GM18951 (cell line): ENCODE results near the gene RAI14.
"Not testable (repeated sequence)": the region's sequence is repeated elsewhere in the genome, so short reads cannot be mapped to it uniquely, and the experiment has no call there.

ENCODE experiments used
- POLR2A ChIP-seq: IDR thresholded peaks from 4 replicates; pipeline ENCODE4 v1.6.1; 2011; ENCODE audit warnings: mild to moderate bottlenecking; ENCODE audit not compliant: insufficient read length, insufficient read depth; ENCODE audit errors: extremely low read depth
- in situ Hi-C: fragments of 300-500 bp; cut with MboI; formaldehyde crosslinking; loops from one replicate; pipeline ENCODE4 v1.12.0; 2022; ENCODE audit warnings: low sequenced_read_pairs, mixed read lengths, inconsistent platforms; ENCODE audit not compliant: unreplicated experiment

Gene RAI14

DNA sequence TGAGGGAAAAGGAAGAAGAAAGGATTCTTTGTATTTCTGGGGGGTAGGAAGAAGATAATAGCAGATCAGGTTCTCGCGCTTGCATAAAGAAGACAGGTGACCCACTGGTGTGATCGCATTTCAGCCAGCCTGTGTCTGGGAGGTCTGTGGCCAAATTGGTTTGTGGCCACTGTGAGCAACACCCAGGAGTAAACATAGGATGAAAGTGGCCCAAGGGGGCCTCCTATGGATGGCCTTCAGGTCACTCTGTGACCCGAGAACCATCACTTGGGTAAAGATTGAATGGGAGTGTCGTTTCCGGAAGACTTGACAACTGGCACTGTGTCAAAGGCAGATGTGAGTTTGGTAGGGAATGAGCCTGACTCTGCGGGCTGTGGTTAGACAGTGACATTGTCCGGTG, 34.2 kb downstream of the RAI14 start:
- in situ Hi-C loops, result no loop called here
- TF ChIP-seq POLR2A, result no peak

DNA sequence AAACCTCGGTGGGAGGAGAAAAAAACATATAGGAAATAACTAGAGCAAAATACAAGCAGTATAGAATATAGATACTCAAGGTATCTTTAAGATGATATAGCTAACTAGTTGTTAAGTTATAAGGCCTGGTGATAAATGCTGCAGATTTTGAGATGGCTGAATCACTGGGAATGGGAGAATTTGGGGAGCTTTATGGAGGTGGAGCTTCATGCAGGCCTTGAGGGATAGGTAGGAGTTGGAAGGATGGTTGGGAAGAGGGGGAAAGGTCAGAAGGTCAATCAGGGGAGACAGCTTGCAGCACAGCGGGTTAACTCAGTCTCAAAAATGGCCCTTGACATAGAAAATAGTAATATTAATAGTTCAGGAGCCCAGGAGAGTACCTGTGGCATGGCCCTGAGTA, 34.8 kb downstream of the RAI14 start:
- in situ Hi-C loops, result no loop called here
- no peak for TF ChIP-seq POLR2A

DNA sequence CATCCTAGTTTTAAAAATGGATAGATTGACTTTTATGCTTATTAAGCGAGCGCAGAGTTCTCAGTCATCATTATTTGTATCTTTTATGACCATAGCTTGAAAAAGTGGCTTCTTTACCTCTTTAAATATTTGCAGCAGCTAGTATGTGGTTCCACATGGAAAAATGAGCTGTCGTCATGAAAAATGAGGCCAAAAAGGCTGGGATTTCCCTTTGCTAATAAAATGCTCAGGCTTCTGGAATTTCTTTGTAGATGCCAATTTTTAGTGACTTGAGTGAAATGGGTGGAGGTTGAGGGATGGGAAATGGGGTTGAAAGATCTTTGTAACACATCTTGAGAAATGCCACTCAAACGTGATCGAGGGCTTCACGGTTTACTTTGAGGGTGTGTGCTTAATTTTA, 35.2 kb downstream of the RAI14 start:
- no peak for TF ChIP-seq POLR2A
- in situ Hi-C loops, result no loop called here

DNA sequence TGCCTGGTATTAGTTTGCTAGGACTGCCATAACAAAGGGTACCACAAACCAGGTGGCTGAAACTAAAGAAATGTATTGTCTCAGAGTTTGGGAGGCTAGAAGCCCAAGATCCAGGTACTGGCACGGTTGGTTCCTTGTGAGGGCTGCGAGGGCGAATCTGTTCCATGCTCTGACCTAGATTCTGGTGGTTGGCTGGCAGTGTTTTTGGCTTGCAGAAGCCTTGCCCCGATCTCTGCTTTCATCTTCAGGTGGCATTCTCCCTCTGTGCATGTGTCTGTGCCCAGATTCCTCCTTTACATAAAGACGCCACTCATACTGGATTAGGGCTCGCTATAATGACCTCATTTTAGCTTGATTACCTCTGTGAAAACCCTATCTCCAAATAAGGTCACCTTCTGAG, 36.7 kb downstream of the RAI14 start:
- in situ Hi-C loops, result no loop called here
- no peak for TF ChIP-seq POLR2A

DNA sequence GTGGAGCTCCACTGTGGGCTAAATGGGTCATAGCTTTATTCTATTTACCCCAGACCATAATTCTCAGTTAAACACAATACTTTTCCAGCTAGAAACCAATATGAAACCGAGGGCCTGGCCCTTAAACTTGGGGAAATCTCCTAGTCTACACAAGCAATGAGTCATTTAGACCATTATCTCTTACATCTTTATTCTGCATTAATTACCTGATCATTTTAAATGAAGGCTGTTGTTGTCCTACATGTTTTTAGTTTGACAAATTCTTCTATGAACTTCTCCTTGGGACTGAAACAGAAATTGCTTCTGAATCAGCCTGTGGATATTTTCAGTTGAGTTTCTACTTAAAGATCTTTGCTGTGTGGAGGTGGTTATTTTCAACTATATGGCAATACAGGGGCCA, 37.9 kb downstream of the RAI14 start:
- no peak for TF ChIP-seq POLR2A
- in situ Hi-C loops, result no loop called here

DNA sequence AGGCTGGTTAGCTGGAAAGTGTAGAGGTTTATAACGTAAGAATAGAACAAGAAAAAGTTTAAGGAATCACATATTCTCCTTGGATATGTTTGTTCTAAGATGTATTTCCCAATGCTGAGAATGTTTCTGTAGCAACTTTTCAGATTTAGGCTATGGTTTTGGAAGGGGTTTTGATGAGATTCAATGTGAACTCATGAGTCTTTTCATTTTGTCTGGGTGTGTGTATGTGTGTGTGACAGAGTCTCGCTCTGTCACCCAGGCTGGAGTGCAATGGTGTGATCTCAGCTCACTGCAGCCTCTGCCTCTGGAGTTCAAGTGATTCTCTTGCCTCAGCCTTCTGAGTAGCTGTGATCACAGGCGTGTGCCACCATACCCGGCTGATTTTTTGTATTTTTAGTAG, 38.6 kb downstream of the RAI14 start:
- in situ Hi-C loops, result no loop called here
- TF ChIP-seq POLR2A, result no peak

DNA sequence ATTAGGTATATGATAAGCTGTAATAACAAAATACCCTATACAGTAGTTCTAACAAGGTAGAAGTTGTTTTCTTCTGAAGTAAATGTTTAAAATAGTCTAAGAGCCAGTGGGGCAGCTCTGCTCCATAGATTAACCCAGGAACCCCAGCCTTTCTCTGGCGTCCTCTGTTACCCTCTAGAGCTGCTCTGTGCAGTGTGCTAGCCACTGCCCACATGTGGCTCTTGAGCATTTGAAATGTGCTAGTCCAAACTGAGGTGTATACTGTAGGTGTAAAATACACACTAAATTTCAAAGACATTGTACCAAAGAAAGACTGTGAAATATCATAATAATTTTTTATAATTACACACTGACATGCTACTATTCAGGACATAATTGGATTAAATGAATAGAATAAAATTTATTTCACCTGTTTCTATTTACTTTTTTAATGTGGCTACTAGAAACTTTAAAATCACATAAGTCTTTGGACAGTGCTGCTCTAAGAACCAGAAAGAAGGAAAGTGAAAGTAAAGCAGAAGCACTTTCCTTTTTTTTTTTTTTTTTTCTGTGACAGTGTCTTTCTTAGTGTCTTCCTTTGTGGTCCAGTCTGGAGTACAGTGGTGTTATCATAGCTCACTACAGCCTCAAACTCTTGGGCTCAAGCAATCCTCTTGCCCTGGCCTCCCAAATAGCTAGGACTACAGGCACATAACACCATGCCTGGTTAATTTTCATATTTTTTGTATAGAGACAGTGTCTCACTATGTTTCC, 39.3 kb downstream of the RAI14 start:
- in situ Hi-C loops, result no loop called here
- TF ChIP-seq POLR2A, result no peak

DNA sequence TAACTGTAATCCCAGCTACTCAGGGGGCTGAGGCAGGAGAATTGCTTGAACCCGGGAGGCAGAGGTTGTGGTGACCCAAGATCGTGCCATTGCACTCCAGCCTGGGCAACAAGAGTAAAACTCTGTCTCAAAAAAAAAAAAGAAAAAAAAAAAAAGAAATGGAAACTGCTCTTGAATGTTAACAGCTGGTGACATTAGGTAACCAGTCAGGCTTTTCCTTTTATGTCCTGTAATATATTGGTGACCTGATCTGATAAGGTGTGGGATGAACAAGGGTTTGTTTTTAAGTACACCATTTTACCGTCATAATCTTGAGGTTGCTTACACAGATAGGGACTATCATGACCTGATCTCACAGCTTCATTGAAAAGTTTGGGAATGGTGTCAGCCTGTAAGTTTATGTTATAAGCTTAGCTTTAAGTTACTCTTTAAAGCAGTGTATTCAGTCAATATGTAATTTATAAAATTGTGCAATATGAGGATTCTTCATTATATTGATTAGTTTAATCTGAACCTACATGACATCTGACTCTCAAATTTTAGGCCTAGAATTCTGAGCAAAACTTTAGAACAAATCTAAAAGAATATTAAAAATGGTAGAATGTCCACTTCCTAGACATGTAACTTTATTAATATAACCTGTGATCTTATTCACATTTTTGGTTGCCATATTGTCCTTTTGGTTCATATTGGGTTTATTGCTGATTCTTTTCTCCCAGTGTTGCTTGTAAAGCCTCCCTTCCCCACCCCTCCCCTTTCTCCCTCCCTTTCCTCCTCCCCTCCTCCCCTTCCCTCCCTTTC, 41.4 kb downstream of the RAI14 start:
- in situ Hi-C loops, result no loop called here
- TF ChIP-seq POLR2A, result no peak

DNA sequence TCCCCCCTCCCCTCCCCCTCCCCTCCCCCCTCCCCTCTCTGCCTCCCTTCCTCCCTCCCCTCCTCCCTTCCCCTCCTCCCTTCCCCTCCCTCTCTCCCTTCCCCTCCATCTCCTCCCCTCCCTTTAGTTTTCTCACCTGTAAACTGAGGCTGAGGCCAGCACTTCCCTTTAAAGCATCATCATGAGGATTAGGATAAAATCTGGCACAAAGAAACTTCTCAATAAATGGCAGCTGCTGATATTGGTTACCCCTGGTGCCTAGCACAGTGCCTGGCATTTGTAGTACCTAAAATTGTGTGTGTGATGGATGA, 41.9 kb downstream of the RAI14 start:
- in situ Hi-C loops, result no loop called here
- no peak for TF ChIP-seq POLR2A

DNA sequence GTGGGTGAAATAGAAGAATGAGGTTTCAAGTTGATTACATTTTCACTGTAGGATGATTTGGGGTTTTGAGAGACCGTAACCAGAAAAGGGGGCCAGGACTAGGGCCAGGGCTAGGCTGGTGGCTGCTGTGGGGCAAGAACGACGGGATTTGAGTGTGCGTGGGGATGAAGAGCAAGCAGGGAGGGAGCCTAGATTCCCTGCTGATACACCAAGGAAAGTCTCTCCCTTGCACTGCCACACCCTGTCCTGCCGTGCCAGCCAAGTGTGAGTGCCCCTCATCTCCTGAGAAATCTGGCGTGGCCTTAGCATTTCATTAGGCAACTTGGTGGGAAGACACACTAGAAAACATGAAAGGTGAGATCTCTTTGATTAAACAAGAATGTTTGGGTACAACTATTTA, 42.6 kb downstream of the RAI14 start:
- no peak for TF ChIP-seq POLR2A
- in situ Hi-C loops, result no loop called here

DNA sequence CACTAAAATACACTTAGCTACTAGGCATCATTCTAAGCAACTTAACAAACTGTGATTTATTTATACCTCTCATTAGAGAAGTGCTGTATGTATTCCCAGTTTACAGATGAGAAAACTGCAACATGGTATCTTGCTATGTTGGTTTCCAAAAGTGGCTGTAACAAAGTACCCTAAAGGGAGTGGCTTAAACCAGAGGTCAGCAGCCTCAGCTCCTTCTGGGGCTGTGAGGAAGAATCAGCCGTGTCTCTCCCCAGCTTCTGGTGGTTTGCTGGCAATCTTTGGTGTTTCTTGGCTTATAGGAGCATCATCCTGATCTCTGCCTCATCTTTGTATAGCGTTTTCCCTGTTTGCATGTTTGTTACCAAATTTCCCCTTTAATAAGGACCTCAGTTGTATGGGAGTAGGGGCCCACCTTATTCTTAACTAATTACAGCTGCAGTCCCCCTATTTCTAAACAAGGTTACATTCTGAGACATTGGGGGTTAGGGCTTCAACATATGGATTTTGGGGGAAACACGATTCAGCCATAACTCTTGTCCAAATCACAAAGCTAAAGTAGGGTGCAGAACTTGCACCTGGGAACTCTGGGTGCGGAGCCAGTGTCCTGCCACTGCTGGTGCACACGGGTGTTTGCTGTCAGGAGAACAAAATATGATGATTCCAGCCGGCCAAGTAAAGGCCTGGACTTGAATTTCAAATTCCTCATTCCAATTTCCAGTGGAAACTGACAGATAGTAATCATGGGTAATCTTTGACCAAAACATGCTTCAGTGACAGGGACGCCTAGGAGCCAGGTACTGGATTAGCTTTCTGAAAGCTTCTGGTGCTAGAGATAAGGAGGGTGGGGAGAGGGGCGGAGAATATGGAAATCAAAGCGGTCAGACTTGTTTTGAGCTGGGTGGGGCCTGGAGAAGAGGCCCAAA, 43.3 kb downstream of the RAI14 start:
- in situ Hi-C loops, result no loop called here

DNA sequence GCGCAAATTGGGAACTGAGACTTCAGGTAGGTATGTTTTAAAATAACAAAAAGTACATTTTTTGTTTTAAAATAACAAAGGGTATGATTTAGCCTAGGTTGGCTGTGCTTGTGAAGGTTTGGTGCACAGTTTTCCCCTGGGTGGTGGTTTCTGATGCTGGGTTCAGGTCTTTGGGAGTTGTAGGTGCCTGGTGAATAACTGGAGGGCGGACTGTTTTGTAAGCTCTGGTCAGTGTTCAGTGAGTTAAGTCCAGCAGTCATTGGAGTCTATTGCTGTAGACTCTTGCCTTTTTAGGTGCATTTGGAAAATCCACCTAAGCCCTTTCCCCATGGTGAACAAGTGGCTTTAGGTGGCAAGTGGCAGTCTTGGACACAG, 43.9 kb downstream of the RAI14 start:
- in situ Hi-C loops, result no loop called here
- no peak for TF ChIP-seq POLR2A

More for the DNA sequence above, 43.3 kb downstream of the RAI14 start:
- no peak for TF ChIP-seq POLR2A

DNA sequence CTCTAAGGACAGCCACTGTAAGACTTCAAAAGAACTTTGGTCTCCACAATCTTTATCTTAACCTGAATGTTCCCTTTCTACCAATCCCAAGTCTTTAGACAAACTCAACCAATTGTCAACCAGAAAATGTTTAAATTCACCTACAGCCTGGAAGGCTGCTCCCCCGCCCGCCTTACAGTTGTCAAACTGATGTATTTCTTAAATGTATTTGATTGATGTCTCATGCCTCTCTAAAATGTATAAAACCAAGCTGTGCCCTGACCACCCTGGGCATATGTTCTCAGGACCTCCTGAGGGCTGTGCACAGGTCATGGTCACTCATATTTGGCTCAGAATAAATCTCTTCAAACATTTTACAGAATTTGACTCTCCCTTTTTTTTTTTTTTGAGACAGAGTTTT, 45.3 kb downstream of the RAI14 start:
- in situ Hi-C loops, result not testable (repeated sequence)
